Neural cell (in vitro differentiated cells): Measurements from ENCODE around the gene DISP1.

Experiments
- CTCF ChIP-seq: fragments of 450-650 bp; IDR thresholded peaks from 2 replicates; pipeline ENCODE4 v1.5.1; 2014; ENCODE audit warnings: antibody characterized with exemption, mild to moderate bottlenecking, moderate library complexity; ENCODE audit not compliant: poor library complexity, severe bottlenecking
- EP300 ChIP-seq: fragments of 450-650 bp; conservative IDR thresholded peaks from 2 replicates; pipeline ENCODE4 v1.6.1; 2014; ENCODE audit warnings: antibody characterized with exemption, mild to moderate bottlenecking, moderate library complexity; ENCODE audit not compliant: poor library complexity, severe bottlenecking
- EZH2 ChIP-seq: fragments of 200-600, 300-800 bp; shearing (Covaris generic), sonication (generic); IDR thresholded peaks from 2 replicates; pipeline ENCODE4 v1.6.1; 2014; ENCODE audit warnings: antibody characterized with exemption, low read length, borderline replicate concordance, mild to moderate bottlenecking; ENCODE audit not compliant: insufficient read depth, poor library complexity, severe bottlenecking
- POLR2AphosphoS5 ChIP-seq: IDR thresholded peaks from 2 replicates; pipeline ENCODE4 v1.6.1; 2012
- RAD21 ChIP-seq: fragments of 450-650 bp; conservative IDR thresholded peaks from 2 replicates; pipeline ENCODE4 v1.6.1; 2014; ENCODE audit warnings: antibody characterized with exemption, mild to moderate bottlenecking, moderate library complexity
- REST ChIP-seq: IDR thresholded peaks from 2 replicates; pipeline ENCODE4 v1.6.1; 2012; ENCODE audit warnings: borderline replicate concordance
- SMC3 ChIP-seq: fragments of 450-650 bp; conservative IDR thresholded peaks from 2 replicates; pipeline ENCODE4 v1.6.1; 2014; ENCODE audit warnings: antibody characterized with exemption, mild to moderate bottlenecking, moderate library complexity; ENCODE audit not compliant: poor library complexity
- TAF1 ChIP-seq: IDR thresholded peaks from 2 replicates; pipeline ENCODE4 v1.6.1; 2012; ENCODE audit warnings: low read depth

GRCh38 chr1:222833356-222833876 lies 18.6 kb downstream of the DISP1 start:
- no peak for TF ChIP-seq TAF1
- TF ChIP-seq CTCF: no peak
- TF ChIP-seq EZH2: no peak
- TF ChIP-seq POLR2AphosphoS5: no peak
- TF ChIP-seq RAD21: no peak
- no peak for TF ChIP-seq EP300
- no peak for TF ChIP-seq REST
- no peak for TF ChIP-seq SMC3
